ENCODE data around the gene ABI3. TPM values are rescaled to one million over a fixed set of nuclear protein-coding genes. Genes with fewer than 3 reads are reported as not detected.

Gene ABI3
- total and polyA plus RNA-seq, 2 donors (not counting 1 experiment from before 2014, with no cell fraction given), result 15.6 to 23.3 TPM

DNA sequence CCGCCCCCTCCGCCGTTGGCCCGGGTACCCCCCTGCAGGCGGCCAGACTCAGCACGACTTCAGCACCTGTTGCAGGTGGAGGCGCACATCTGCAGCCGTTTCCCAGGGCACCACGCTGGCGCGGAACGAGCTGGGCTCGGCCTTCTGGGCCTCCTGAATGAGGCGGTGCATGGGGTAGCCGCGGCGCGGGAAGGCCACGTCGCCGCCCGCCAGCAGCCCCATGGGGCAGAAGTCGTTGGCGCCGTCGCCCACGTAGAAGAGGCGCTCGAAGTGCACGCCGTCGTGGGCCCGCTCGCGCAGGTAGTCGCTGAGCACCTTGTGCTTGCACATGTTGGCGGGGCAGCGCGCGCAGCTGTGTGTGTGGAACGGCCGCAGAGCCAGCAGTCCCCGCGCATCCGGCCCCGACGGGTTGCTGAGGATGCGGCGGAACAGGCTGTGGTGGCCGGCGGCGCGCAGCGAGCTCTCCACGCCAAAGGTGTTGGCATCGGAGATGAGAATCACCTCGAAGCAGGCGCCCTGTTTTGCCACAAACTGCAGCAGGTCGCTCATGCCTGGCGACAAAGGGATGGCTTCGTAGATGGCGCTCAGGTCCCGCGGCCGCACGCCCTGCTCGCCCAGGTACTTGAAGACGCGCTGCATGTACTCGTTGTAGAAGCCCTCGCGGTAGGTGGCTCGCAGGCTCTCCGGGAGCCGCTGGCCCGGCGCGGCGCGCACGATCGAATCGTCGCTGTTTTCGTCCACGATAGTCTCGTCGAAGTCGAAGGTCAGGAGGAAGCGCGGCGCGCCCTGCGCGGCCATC lies 13.9 kb downstream of the ABI3 start:
- peak overlapping the region; percentile 65 for H2AFZ ChIP-seq (ENCODE audit: insufficient read depth, low read depth, low read length, poor library complexity, severe bottlenecking)
- H3K36me3 ChIP-seq (replicated peaks in 1 of 2; ENCODE audit: control extremely low read depth in 1 of 2, control insufficient read depth in 1 of 2, extremely low read depth in 1 of 2, insufficient read depth in 2 of 2, low read length in 1 of 2), result peaks cover 0 to 12% of the 10 kb centered on the region in 2 experiments
- peaks cover 0 to 10% (median 0%) of the 10 kb centered on the region in 3 donors for H3K9me3 ChIP-seq (ENCODE audit: control extremely low read depth in 1 of 3, control insufficient read depth in 2 of 3, insufficient read depth in 1 of 3, low read length in 2 of 3)
- ChIA-PET POLR2A (interaction anchor here (0.7 to 1.2 kb wide), 6 partner anchors 11 to 44 kb away, joined by 3 to 5 read pairs (median 4); partner anchors contain the start of genes ABI3 and GNGT2), CTCF (interaction anchor here (0.8 to 9.5 kb wide), 7 partner anchors 11 to 67 kb away, joined by 3 to 332 read pairs (median 32); partner anchors contain the start of genes ABI3 and GNGT2)
- H3K4me1 ChIP-seq (ENCODE audit: control insufficient read depth in 2 of 2, insufficient read depth in 2 of 2, low read length in 2 of 2), result peaks cover 43 to 50% of the 10 kb centered on the region in 2 donors
- H3K9ac ChIP-seq (ENCODE audit: low read length), result peak overlapping the region; percentile 57
- H3K79me2 ChIP-seq (ENCODE audit: control insufficient read depth, insufficient read depth, low read length), result no peaks in the 10 kb centered on the region
- peaks cover 43% of the 10 kb centered on the region for H3K4me1 Mint-ChIP-seq
- peak overlapping the region; percentile 63 for H3K27ac Mint-ChIP-seq
- H3K4me3 ChIP-seq (ENCODE audit: control extremely low read depth in 1 of 5, extremely low read depth in 1 of 5, insufficient read depth in 1 of 5, low read depth in 2 of 5, low read length in 4 of 5), result peak overlapping the region; percentile 7 to 56 (median 42)
- intact Hi-C loops (cut with micrococcal nuclease), result no loop called here
- peaks cover 4% of the 10 kb centered on the region for H3K27me3 Mint-ChIP-seq
- H3K4me3 Mint-ChIP-seq, result peak overlapping the region; percentile 87
- no peak overlapping the region for H3K27ac ChIP-seq (ENCODE audit: low read length in 2 of 2)
- peak; percentile 69 for DNase-seq
- ATAC-seq (ENCODE audit: low read depth), result peak; percentile 26
- peaks cover 0 to 20% (median 8%) of the 10 kb centered on the region in 4 experiments for H3K27me3 ChIP-seq (replicated peaks in 1 of 4; ENCODE audit: control extremely low read depth in 1 of 4, control insufficient read depth in 3 of 4, insufficient read depth in 4 of 4, low read length in 3 of 4)
- H3K9me3 Mint-ChIP-seq (ENCODE audit: insufficient read depth), result no peaks in the 10 kb centered on the region
- 3% methylated on average over 95 of the region's 95 CpGs for WGBS (ENCODE audit: insufficient coverage)
- H3K4me2 ChIP-seq (replicated peaks; ENCODE audit: low read depth, low read length, poor library complexity, severe bottlenecking), result peak overlapping the region; percentile 85
- peaks cover 5% of the 10 kb centered on the region for H4K20me1 ChIP-seq (ENCODE audit: control insufficient read depth, insufficient read depth, low read length, poor library complexity, severe bottlenecking)
- TF ChIP-seq, protein P1, sequence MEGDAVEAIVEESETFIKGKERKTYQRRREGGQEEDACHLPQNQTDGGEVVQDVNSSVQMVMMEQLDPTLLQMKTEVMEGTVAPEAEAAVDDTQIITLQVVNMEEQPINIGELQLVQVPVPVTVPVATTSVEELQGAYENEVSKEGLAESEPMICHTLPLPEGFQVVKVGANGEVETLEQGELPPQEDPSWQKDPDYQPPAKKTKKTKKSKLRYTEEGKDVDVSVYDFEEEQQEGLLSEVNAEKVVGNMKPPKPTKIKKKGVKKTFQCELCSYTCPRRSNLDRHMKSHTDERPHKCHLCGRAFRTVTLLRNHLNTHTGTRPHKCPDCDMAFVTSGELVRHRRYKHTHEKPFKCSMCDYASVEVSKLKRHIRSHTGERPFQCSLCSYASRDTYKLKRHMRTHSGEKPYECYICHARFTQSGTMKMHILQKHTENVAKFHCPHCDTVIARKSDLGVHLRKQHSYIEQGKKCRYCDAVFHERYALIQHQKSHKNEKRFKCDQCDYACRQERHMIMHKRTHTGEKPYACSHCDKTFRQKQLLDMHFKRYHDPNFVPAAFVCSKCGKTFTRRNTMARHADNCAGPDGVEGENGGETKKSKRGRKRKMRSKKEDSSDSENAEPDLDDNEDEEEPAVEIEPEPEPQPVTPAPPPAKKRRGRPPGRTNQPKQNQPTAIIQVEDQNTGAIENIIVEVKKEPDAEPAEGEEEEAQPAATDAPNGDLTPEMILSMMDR (IDR thresholded peaks at IDR 0.05), result no peak
- TF ChIP-seq EZH2 (IDR thresholded peaks at IDR 0.05; ENCODE audit: borderline replicate concordance, insufficient read depth, low read depth, low read length, poor library complexity, severe bottlenecking), result no peak
